HEK293 (cell line): ENCODE data around the gene TMEM231.

Experiments
- CTCF ChIA-PET: fragments of 350-600 bp; formaldehyde crosslinking; extraction: SDS; loops from one replicate; lab custom pipeline; 2021; ENCODE audit warnings: antibody characterized with exemption; lab: Yijun Ruan, JAX
- POLR2A ChIA-PET: fragments of 300-600 bp; formaldehyde crosslinking; extraction: SDS; loops from one replicate; lab custom pipeline; 2020; ENCODE audit warnings: antibody characterized with exemption, inconsistent platforms; lab: Yijun Ruan, JAX
- H3K27ac ChIP-seq: fragments of 200-500 bp; sonication (Bioruptor generic); 2 replicates; pipeline ENCODE4 v1.5.1; 2014; ENCODE audit warnings: low read depth, low read length, control low read depth, inconsistent platforms; ENCODE audit errors: extremely low read depth
- H3K36me3 ChIP-seq, 2 experiments: fragments of 200-500 bp in 1 of 2; sonication (Bioruptor generic) in 1 of 2; 1 replicate in 1 of 2; 2 replicates in 1 of 2; pipeline ENCODE4 v1.5.1; 2014 to 2017; ENCODE audit warnings: inconsistent platforms in 2 of 2, low read length in 2 of 2; ENCODE audit not compliant: control insufficient read depth in 2 of 2, insufficient read depth in 1 of 2
- H3K4me1 ChIP-seq: fragments of 200-500 bp; sonication (Bioruptor generic); 2 replicates; pipeline ENCODE4 v1.5.1; 2014; ENCODE audit warnings: mild to moderate bottlenecking, low read length, inconsistent platforms; ENCODE audit not compliant: control insufficient read depth, insufficient read depth
- H3K4me3 ChIP-seq: 2 replicates; pipeline ENCODE4 v1.5.1; 2011; ENCODE audit warnings: low read depth, mild to moderate bottlenecking, control low read depth, low read length, moderate library complexity
- H3K9me3 ChIP-seq: fragments of 200-500 bp; sonication (Bioruptor generic); 2 replicates; pipeline ENCODE4 v1.5.1; 2014; ENCODE audit warnings: low read depth, low read length, inconsistent platforms; ENCODE audit not compliant: control insufficient read depth, insufficient read depth
- ATF2 ChIP-seq: fragments of 450-650 bp; formaldehyde crosslinking; IDR thresholded peaks from 2 replicates; pipeline ENCODE4 v1.5.1; 2016; ENCODE audit warnings: missing biosample characterization, missing genetic modification characterization, low read depth
- CTCF ChIP-seq: fragments of 450-650 bp; formaldehyde crosslinking; IDR thresholded peaks from 2 replicates; pipeline ENCODE4 v1.5.1; 2016; ENCODE audit warnings: missing biosample characterization, missing genetic modification characterization
- FEZF1 ChIP-seq: fragments of 450-650 bp; formaldehyde crosslinking; IDR thresholded peaks from 2 replicates; pipeline ENCODE4 v1.5.1; 2016; ENCODE audit warnings: missing biosample characterization, missing genetic modification characterization
- KLF16 ChIP-seq: fragments of 450-650 bp; formaldehyde crosslinking; IDR thresholded peaks from 2 replicates; pipeline ENCODE4 v1.5.1; 2017; ENCODE audit warnings: missing biosample characterization, missing genetic modification characterization
- MZF1 ChIP-seq: fragments of 450-650 bp; formaldehyde crosslinking; IDR thresholded peaks from 2 replicates; pipeline ENCODE4 v1.5.1; 2017; ENCODE audit warnings: missing biosample characterization, missing genetic modification characterization, borderline replicate concordance
- OSR2 ChIP-seq: fragments of 450-650 bp; formaldehyde crosslinking; IDR thresholded peaks from 2 replicates; pipeline ENCODE4 v1.5.1; 2016; ENCODE audit warnings: missing biosample characterization, missing genetic modification characterization
- PBX3 ChIP-seq: sonication (generic); formaldehyde crosslinking; IDR thresholded peaks from 2 replicates; pipeline ENCODE4 v1.8.1; 2022; ENCODE audit warnings: mild to moderate bottlenecking, moderate library complexity, missing genetic modification reagents
- PRDM1 ChIP-seq: fragments of 450-650 bp; formaldehyde crosslinking; IDR thresholded peaks from 2 replicates; pipeline ENCODE4; 2016; ENCODE audit warnings: missing biosample characterization, missing genetic modification characterization
- ZBTB17 ChIP-seq: fragments of 450-650 bp; formaldehyde crosslinking; IDR thresholded peaks from 2 replicates; pipeline ENCODE4 v1.5.1; 2016; ENCODE audit warnings: missing biosample characterization, missing genetic modification characterization
- ZBTB21 ChIP-seq: fragments of 450-650 bp; formaldehyde crosslinking; IDR thresholded peaks from 2 replicates; pipeline ENCODE4 v1.5.1; 2017; ENCODE audit warnings: missing biosample characterization, missing genetic modification characterization
- ZBTB44 ChIP-seq: fragments of 450-650 bp; IDR thresholded peaks from 2 replicates; pipeline ENCODE4 v1.5.1; 2018; ENCODE audit warnings: missing biosample characterization, mild to moderate bottlenecking, missing genetic modification characterization
- ZNF138 ChIP-seq: fragments of 450-650 bp; formaldehyde crosslinking; IDR thresholded peaks from 2 replicates; pipeline ENCODE4 v1.5.1; 2016; ENCODE audit warnings: missing biosample characterization, missing genetic modification characterization, borderline replicate concordance
- ZNF223 ChIP-seq: fragments of 450-650 bp; formaldehyde crosslinking; IDR thresholded peaks from 2 replicates; pipeline ENCODE4 v1.5.1; 2016; ENCODE audit warnings: missing biosample characterization, missing genetic modification characterization
- ZNF24 ChIP-seq: fragments of 450-650 bp; formaldehyde crosslinking; IDR thresholded peaks from 2 replicates; pipeline ENCODE4 v1.5.1; 2016; ENCODE audit warnings: missing biosample characterization, missing genetic modification characterization
- ZNF248 ChIP-seq: fragments of 450-650 bp; formaldehyde crosslinking; IDR thresholded peaks from 2 replicates; pipeline ENCODE4 v1.5.1; 2017; ENCODE audit warnings: missing biosample characterization, missing genetic modification characterization
- ZNF266 ChIP-seq: fragments of 450-650 bp; formaldehyde crosslinking; IDR thresholded peaks from 2 replicates; pipeline ENCODE4 v1.5.1; 2016; ENCODE audit warnings: missing biosample characterization, missing genetic modification characterization, low read depth
- ZNF354C ChIP-seq: fragments of 450-650 bp; formaldehyde crosslinking; IDR thresholded peaks from 2 replicates; pipeline ENCODE4 v1.5.1; 2016; ENCODE audit warnings: missing biosample characterization, missing genetic modification characterization, low read depth, borderline replicate concordance
- ZNF366 ChIP-seq: fragments of 450-650 bp; formaldehyde crosslinking; conservative IDR thresholded peaks from 2 replicates; pipeline ENCODE4 v1.5.1; 2016; ENCODE audit warnings: missing biosample characterization, missing genetic modification characterization
- ZNF529 ChIP-seq: fragments of 450-650 bp; formaldehyde crosslinking; IDR thresholded peaks from 2 replicates; pipeline ENCODE4 v1.5.1; 2017; ENCODE audit warnings: missing genetic modification characterization, missing biosample characterization; ENCODE audit not compliant: insufficient replicate concordance
- ZNF544 ChIP-seq: fragments of 450-650 bp; formaldehyde crosslinking; IDR thresholded peaks from 2 replicates; pipeline ENCODE4 v1.5.0; 2017; ENCODE audit warnings: missing biosample characterization, missing genetic modification characterization
- ZNF561 ChIP-seq: fragments of 450-650 bp; IDR thresholded peaks from 2 replicates; pipeline ENCODE4 v1.5.1; 2018; ENCODE audit warnings: missing biosample characterization, missing genetic modification characterization, borderline replicate concordance
- ZNF610 ChIP-seq: fragments of 450-650 bp; formaldehyde crosslinking; IDR thresholded peaks from 2 replicates; pipeline ENCODE4 v1.5.1; 2016; ENCODE audit warnings: missing biosample characterization, missing genetic modification characterization, borderline replicate concordance
- ZNF623 ChIP-seq: fragments of 450-650 bp; formaldehyde crosslinking; IDR thresholded peaks from 2 replicates; pipeline ENCODE4 v1.5.1; 2016; ENCODE audit warnings: missing biosample characterization, missing genetic modification characterization
- ZNF692 ChIP-seq: fragments of 450-650 bp; formaldehyde crosslinking; IDR thresholded peaks from 2 replicates; pipeline ENCODE4 v1.5.1; 2016; ENCODE audit warnings: missing biosample characterization, missing genetic modification characterization
- ZSCAN16 ChIP-seq: fragments of 450-650 bp; formaldehyde crosslinking; IDR thresholded peaks from 2 replicates; pipeline ENCODE4 v1.5.1; 2016; ENCODE audit warnings: missing biosample characterization, missing genetic modification characterization

The TMEM231 gene

GRCh38 chr16:75494661-75495075 lies 61.4 kb downstream of the TMEM231 start (continued):
- TF ChIP-seq ZNF529 (no peak), ZNF623 (tag by site-specific recombination) (no peak), KLF16 (no peak)
- TF ChIP-seq, all 188 proteins: peak for 0

- no peak overlapping the region for H3K27ac ChIP-seq
- TF ChIP-seq ATF2: no peak
- no peak for TF ChIP-seq ZNF248 (tag by site-specific recombination)
- no peak for TF ChIP-seq ZNF544
- no peak for TF ChIP-seq ZBTB44 (tag by site-specific recombination)
- TF ChIP-seq FEZF1 (tag by site-specific recombination): no peak
- no peak for TF ChIP-seq ZNF354C (tag by site-specific recombination)
- no peak for TF ChIP-seq OSR2 (tag by site-specific recombination)
- TF ChIP-seq, all 188 proteins: peak for 0
- Histone ChIP-seq H3K4me1 (peaks cover 20% of the 10 kb centered on the region), H3K9me3 (no peaks in the 10 kb centered on the region), H3K36me3 (no peaks in the 10 kb centered on the region), H3K4me3 (no peak overlapping the region)
- CTCF ChIA-PET: interaction anchor here (1.1 kb wide), 1 partner anchor 29 kb away, joined by 5 read pairs; no protein-coding TSS in a partner anchor
- POLR2A ChIA-PET: no interaction called here
Observed at GRCh38 chr16:75494184-75494583, 61.9 kb downstream of the TMEM231 start.

- H3K9me3 ChIP-seq: no peaks in the 10 kb centered on the region
- H3K27ac ChIP-seq: no peak overlapping the region; the same call in 1 of the 2 replicates
- H3K4me3 ChIP-seq: no peak overlapping the region
- ChIA-PET POLR2A (interaction anchor here (1.0 to 1.2 kb wide), 3 partner anchors 9 to 25 kb away, joined by 3 to 6 read pairs (median 3); no protein-coding TSS in a partner anchor), CTCF (interaction anchor here (0.6 to 2.2 kb wide), 6 partner anchors 20 to 272 kb away, joined by 3 to 30 read pairs (median 5); partner anchors contain the start of gene TMEM170A)
- peaks cover 7% of the 10 kb centered on the region for H3K4me1 ChIP-seq
- no peaks in the 10 kb centered on the region for H3K36me3 ChIP-seq
- TF ChIP-seq ZNF266 (no peak), ZNF692 (tag by site-specific recombination) (0 out of 2 replicates have a peak, but pooled peaks have one; percentile 25), ZNF24 (tag by site-specific recombination) (no peak), ZSCAN16 (tag by site-specific recombination) (no peak), ZBTB21 (tag by site-specific recombination) (no peak), ZNF223 (tag by site-specific recombination) (no peak), OSR2 (tag by site-specific recombination) (0 out of 2 replicates have a peak, but pooled peaks have one; percentile 16), PBX3 (CRISPR knock-in tag) (0 out of 2 replicates have a peak, but pooled peaks have one; percentile 22), ZNF366 (peak; percentile 39; the same call in 1 of the 2 replicates), ZNF138 (tag by site-specific recombination) (no peak), ZBTB17 (tag by site-specific recombination) (peak; percentile 56; the same call in 1 of the 2 replicates), MZF1 (tag by site-specific recombination) (0 out of 2 replicates have a peak, but pooled peaks have one; percentile 29), CTCF (tag by site-specific recombination) (peak; percentile 61; the same call in 1 of the 2 replicates), PRDM1 (tag by site-specific recombination) (0 out of 2 replicates have a peak, but pooled peaks have one; percentile 22), ZNF610 (tag by site-specific recombination) (no peak), ZNF561 (tag by site-specific recombination) (0 out of 2 replicates have a peak, but pooled peaks have one; percentile 64)
Observed at GRCh38 chr16:75491876-75492275, 64.2 kb downstream of the TMEM231 start.
